Measurements from ENCODE around the gene CDC14A.
"Not testable (repeated sequence)": the region's sequence is repeated elsewhere in the genome, so short reads cannot be mapped to it uniquely, and the experiment has no call there.

DNA sequence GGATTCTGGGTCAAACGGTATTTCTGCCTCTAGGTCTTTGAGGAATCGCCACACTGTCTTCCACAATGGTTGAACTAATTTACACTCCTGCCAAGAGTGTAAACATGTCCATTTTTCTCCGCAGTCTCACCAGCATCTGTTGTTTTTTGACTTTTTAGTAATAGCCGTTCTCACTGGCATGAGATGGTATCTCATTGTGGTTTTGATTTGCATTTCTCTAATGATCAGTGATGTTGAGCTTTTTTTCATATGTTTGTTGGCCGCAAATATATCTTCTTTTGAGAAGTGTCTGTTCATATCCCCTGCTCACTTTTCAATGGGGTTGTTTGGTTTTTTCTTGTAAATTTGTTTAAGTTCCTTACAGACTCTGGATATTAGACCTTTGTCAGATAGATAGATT is 53.6 kb downstream of the CDC14A start:
- TF ChIP-seq, protein P1, sequence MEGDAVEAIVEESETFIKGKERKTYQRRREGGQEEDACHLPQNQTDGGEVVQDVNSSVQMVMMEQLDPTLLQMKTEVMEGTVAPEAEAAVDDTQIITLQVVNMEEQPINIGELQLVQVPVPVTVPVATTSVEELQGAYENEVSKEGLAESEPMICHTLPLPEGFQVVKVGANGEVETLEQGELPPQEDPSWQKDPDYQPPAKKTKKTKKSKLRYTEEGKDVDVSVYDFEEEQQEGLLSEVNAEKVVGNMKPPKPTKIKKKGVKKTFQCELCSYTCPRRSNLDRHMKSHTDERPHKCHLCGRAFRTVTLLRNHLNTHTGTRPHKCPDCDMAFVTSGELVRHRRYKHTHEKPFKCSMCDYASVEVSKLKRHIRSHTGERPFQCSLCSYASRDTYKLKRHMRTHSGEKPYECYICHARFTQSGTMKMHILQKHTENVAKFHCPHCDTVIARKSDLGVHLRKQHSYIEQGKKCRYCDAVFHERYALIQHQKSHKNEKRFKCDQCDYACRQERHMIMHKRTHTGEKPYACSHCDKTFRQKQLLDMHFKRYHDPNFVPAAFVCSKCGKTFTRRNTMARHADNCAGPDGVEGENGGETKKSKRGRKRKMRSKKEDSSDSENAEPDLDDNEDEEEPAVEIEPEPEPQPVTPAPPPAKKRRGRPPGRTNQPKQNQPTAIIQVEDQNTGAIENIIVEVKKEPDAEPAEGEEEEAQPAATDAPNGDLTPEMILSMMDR (IDR thresholded peaks at IDR 0.05; ENCODE audit: poor library complexity): not testable (repeated sequence)
- TF ChIP-seq EZH2 (IDR thresholded peaks at IDR 0.05; ENCODE audit: borderline replicate concordance); EZH2phosphoT487 (IDR thresholded peaks at IDR 0.05; ENCODE audit: low read depth, severe bottlenecking, unreplicated experiment): not testable (repeated sequence)

Measured in hepatocyte (in vitro differentiated cells).